Erythroblast (primary cell): ENCODE measurements around the gene CMTM7.

Experiments
- DNase-seq, 2 experiments: peaks; one replicate each; lab custom pipeline; 2025; lab: John Stamatoyannopoulos, UW
- GATA1 ChIP-seq: IDR thresholded peaks from 2 replicates; pipeline ENCODE4 v1.6.1; 2011; ENCODE audit warnings: low read depth, mild to moderate bottlenecking, control low read depth, low read length, moderate library complexity
- POLR2A ChIP-seq: IDR thresholded peaks from 2 replicates; pipeline ENCODE4 v1.6.1; 2011; ENCODE audit warnings: mild to moderate bottlenecking, low read length

Gene CMTM7

DNA sequence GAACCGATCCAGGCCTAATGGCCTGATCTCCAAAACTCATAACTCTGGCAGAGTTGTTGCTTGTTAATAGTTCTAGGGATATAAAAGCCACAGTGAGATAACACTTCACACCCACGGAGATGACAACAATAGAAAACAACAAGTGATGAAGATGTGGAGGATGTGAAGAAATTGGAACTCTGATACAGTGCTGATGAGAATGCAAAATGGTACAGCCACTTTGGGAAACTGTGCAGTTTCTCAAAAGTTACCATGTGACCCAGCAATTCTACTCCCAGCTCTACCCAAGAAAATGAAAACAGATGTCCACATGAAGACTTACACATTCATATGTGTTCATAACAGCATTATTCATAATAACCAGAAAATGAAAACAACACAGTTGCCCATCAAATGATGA lies 3.8 kb downstream of the CMTM7 start:
- TF ChIP-seq POLR2A: no peak
- no peak for DNase-seq

DNA sequence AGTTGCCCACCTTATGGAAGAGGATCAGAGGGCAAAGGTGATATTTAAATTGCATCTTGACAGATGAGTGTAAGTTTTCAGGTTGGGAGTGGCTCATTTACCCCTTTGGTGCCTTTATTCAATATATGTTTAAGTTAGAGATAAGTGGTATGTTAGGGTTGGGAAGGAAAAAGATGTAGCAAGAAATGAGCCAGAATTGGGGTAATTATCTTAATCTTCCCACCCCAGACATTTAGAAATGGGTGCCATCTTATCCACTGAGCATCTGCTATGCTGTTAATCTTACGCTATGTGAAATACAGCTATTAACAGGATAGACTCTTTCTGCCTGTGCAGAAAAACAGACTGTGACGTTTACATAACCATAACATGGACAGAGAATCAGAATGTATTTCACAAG lies 6.3 kb downstream of the CMTM7 start:
- DNase-seq: peak; percentile 46 to 84
- no peak for TF ChIP-seq GATA1

DNA sequence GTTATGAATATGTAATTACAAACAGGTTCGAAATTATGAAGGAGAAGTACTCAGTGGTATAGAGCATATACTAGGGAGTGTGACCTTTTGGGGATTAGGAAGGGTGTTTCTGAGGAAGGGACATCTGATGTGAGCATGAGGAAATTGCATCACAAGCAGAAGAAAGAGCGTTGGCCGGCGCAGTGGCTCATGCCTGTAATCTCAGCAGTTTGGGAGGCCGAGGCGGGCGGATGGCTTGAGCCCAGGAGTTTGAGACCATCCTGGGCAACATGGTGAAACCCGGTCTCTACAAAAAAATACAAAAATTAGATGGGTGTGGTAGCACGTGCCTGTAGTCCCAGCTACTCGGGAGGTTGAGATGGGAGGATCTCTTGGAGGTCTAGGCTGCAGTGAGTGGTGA lies 6.9 kb downstream of the CMTM7 start:
- peak in 1 of 2 experiments; percentile 16 for DNase-seq
- TF ChIP-seq POLR2A (no peak), GATA1 (no peak)

DNA sequence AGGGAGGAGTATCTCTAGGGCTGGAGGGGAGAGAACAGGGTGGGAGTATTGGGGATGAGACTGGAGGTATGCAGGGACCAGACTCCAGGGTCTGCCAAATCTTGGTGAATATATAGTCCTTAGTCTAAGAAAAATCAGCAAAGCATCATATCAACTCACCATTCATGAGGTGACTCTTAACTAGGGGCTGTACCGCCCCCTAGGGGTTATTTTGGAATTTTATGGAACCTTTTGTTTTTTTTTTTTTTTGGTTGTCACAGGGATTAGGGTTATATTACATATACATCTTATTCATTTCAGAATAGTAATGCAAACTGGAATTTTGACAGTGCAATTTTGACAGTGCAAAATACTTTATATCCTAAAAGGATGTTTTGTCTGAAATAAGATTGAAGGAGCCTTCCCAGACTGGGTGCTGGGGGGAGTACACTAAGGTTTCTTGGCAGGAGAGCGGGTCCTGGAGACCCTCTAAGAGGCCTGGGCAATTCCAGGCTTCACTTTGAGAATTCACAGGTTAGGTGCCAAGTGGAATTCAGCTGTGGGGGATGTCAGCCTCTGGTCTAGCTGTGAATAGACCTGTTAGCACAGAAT lies 7.5 kb downstream of the CMTM7 start:
- DNase-seq: peak; percentile 76 to 81
- TF ChIP-seq GATA1 (no peak), POLR2A (no peak)

DNA sequence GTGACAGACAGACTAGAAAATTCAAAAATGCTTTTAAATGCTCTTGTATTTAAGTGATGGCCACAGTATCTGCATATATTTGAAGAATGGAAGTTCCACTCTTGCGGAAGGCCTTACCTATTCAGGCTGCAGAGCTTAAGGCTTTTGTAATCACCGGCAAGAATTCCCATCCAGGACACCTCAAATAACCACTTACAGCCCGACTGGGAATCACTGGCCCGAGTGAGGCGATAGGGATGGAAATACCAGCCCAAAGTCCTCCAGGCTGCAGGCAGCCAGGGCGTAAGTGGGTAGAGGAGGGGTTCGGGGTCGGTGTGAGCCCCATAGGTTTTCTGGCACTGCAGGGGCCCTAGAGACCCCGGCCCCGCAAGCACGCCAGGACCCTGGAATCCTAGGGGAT lies 9.5 kb downstream of the CMTM7 start:
- DNase-seq: no peak
- TF ChIP-seq GATA1: no peak
- TF ChIP-seq POLR2A: no peak

DNA sequence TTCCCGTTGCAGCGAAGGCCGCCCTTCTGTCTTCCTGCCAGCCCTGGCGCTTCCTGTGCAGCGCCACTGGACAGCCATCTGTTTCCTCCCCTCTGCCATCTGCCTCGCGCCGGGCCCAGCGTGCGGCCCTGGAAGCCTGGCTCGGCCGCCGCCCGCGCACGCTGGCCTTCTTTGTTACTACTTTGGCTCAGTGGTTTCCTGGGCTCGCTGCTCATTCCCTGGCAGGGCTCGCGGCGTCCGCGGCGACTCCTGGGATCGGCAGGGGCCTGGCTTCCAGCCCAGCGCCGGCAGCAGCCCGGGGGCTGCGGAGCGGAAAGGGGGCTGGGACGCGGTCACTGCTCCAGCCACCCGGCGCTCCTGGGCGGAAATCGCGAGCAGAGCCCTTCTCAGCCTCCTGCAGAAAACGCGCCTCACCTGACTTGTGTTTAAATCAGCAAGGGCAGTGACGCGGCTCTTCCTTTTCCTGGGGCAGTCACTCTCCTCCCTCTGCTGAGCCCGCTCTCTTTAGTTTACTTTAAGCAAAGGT lies 10.0 kb downstream of the CMTM7 start:
- DNase-seq: peak; percentile 59 to 67

DNA sequence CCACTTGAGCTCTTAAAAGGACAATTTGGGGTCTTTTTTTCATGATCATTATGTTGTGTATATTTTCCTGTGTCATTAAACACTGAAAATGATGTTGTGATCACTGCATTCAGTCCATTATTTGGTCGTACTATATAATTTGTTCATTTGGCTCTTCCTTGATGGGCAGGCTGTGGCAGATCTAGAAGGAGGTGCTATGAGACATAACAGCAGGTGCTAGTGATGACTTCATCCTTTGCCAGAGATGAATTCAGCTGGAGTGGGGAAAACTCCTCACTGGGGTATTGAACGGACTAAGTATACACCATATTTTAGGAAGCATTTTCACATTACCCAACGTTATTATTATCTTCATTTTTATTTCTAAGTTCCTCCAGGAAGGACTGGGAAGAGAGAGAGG lies 12.0 kb downstream of the CMTM7 start:
- no peak for TF ChIP-seq GATA1
- TF ChIP-seq POLR2A: no peak
- no peak for DNase-seq

More for the DNA sequence above, 10.0 kb downstream of the CMTM7 start:
- peak; percentile 19 for TF ChIP-seq POLR2A
- TF ChIP-seq GATA1: no peak

DNA sequence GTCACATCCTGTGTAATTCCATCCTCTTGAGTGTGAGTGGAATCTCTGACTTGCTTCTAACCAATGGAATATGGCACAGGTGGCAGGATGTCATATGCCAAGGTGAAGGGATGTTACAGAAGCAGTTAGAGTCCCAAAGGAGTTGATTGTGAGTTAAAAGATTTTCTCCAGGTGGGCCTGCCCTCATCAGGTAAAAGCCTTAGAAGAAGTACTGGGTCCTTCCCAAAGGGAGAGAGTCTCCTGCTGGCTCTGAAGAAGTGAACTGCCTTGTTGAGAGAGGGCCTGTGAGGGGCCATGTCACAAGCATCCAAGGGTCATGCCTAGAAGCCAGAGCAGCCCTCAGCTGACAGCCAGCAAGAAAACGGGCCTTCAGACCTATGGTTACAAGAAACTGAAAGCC lies 13.1 kb downstream of the CMTM7 start:
- TF ChIP-seq POLR2A: no peak
- no peak for TF ChIP-seq GATA1
- no peak for DNase-seq

DNA sequence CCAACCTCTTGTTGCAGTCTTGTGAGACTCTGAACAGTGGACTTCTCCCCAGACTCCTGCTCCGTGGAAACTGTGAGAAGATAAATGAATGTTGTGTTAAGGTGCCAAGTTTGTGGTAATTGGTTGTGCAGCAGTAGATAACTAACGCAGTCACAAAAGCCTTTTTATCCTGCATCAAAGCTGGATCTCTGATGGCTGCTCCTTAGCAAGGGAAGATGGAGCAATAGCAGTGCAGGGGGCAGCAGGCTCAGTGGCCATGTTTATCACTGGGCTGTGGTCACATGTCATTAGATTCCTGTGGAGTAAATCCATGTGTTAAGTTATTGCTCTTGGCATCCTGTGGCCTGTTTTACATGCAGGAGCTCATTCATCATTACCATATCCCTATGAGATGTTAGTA lies 13.5 kb downstream of the CMTM7 start:
- TF ChIP-seq POLR2A: no peak
- DNase-seq: no peak

DNA sequence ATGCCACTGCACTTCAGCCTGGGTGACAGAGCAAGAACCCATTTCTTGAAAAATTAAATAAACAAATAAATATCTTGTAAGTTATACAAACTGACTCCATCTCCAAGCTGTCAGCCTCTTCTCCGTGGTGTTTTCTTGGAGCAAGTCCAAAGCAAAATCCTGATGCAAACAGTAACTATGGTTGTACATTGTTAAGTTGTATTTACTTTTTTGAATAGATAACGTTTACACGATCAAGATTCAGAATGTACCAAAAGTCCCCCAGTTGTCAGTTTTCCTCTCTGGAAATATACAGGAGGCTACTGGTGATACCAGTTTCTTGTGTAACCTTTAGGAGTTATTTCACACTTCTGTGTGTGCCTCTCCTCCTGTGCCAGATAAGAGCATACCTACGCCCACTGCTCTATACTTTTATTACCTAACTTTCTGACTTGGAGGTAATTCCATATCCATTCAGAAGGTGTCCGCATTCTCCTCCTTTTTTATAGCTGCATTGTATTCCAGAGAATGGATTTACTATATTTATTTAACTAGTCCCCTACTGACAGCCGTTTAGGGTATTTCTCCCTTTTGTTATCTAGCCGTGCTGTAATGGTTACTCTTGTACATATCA lies 14.2 kb downstream of the CMTM7 start:
- TF ChIP-seq GATA1: no peak
- TF ChIP-seq POLR2A: no peak
- no peak for DNase-seq

DNA sequence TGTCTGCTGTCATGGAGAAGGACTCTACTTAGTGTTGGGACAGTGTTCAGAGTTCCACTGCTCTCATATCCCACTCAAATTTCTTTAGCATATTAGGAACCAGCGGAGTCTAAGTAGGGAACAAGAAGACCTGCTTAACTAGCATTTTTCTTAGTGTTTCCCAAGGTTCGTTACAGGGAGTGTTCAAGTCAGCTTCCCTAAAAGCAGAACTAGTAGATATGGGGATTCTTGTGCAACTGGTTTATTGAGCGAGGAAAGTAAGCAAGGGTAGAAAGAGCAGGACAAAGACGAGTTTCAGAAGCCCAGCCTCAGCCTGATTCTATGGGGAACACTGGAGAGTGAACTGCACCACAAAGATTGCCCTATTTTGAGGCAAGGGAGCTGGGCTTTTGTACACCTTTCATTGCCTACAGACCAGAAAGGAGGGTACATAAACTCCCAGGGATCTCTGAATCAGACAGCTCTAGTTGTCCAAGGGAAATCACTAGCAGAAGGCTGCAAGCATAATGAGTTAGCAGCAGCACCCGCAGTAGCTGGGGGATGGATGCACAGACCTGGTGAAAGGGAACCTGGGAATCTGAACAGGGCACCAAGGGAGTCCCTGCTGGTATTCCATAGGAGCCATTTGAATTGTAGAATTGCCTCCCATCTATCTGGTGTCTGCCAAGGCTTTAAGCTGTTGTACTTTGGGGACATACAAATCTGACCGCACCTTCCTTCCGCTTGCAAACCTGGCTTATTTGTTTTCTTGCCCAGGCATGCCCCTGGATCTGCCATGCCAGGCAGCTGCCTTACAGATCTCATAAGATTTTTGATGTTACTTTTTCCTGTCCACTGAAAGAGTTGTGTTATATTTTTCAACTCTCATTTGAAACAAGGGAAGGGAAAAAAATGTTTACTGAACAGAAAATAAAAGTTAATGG lies 15.1 kb downstream of the CMTM7 start:
- DNase-seq: no peak
- TF ChIP-seq GATA1 (no peak), POLR2A (no peak)

DNA sequence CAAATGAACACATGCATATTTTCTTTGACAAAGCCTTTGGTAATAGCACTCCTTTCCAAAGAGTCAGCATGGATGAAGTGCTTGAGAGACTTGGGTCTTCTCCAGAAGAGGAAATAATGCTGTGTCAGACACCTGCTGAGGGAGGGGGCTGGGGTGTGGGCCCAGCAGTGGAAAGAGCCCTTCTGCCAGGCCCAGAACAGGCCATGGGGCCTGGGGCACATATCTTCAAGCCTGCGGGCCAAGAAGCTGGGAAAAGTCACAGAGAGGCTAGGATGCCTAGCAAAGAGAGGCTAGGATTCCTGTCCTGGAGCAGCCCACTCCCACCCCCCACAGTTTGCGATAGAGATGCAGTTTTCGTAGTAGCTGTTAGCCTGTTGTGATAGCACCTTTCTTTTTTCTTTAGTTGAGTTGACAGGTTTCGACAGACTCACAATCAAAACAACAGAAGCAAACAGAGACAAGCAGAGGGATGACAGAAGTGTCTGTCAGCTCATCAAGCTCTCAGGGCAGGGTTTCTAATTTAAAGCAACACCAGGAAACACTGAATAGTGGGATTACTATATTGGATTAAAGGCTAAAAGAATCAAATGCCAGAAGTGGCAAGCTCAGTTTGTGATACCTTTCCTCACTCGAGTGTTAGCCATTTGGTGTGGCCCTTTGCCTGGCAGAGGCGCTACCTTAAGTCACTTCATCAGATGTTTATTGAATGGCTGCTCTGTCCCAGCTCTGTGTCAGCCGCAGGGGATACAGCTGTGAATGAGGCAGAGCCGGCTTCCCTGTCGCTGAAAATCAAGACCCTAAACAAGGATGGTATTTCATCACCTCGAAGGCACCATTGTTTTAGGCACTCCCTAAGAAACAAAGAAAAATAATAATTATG lies 19.0 kb downstream of the CMTM7 start:
- no peak for DNase-seq
- TF ChIP-seq POLR2A (no peak), GATA1 (no peak)

DNA sequence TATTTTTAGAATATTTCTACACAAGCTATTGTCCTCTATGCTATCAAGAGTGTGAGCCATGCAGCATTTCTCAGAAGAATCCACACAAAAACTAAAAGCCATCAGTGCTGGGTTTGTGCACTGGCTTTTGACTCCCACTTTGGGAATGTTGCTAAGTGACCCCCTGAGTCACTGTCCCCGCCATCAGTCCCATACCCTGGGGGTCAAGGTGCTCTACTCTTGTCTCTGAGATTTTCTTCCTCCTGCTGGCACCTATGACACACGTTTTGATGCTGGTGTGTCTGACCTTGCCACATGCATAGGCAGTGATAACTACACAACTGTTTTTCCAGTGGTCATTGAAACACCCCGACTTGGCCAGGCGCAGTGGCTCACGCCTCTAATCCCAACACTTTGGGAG lies 19.8 kb downstream of the CMTM7 start:
- DNase-seq: no peak
- TF ChIP-seq POLR2A (no peak), GATA1 (no peak)

DNA sequence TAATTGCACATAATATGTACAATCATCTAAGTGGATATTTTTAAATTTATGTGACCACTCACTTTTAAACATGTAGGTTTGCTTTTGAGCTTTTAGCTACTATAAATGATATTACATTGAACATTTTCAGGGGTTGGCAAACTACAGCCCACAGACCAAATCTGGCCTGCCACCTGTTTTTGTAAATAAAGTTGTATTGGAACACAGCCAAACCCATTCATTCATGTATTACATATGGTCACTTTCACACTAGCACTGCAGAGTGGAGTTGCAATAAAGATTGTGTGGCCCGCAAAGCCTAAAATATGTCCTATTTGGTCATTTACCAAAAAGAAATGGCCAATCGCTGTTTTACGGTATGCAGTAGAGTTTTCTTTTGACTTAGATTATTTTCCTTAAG lies 21.2 kb downstream of the CMTM7 start:
- TF ChIP-seq GATA1 (no peak), POLR2A (no peak)
- no peak for DNase-seq
